TTC549 (cell line): ENCODE measurements around the gene ZKSCAN1.

Source experiments
- FAIRE-seq: peaks from 2 replicates; lab custom pipeline; 2012; peaks lifted over from hg19 to GRCh38; lab: Jason Lieb, UNC

The ZKSCAN1 gene

GRCh38 chr7:100038326-100038725 lies 22.9 kb downstream of the ZKSCAN1 start:
- no peak for FAIRE-seq

GRCh38 chr7:100040575-100040974 lies 25.2 kb downstream of the ZKSCAN1 start:
- no peak for FAIRE-seq

- FAIRE-seq = no peak
These were observed 29.3 kb downstream of the ZKSCAN1 start for GRCh38 chr7:100044718-100045117.

- FAIRE-seq = no peak
These were observed 33.3 kb downstream of the ZKSCAN1 start for GRCh38 chr7:100048680-100049079.

- FAIRE-seq = no peak
These were observed 34.3 kb downstream of the ZKSCAN1 start, which contains the start of gene ZSCAN21 for GRCh38 chr7:100049441-100050291. Gene ZSCAN21 (plus strand): TSS chr7:100049774. CDS start chr7:100057007, 7,233 bp downstream.

GRCh38 chr7:100051611-100052010 lies 36.2 kb downstream of the ZKSCAN1 start:
- FAIRE-seq = no peak

GRCh38 chr7:100053215-100053614 lies 37.8 kb downstream of the ZKSCAN1 start:
- no peak for FAIRE-seq

GRCh38 chr7:100057006-100057405 lies 41.6 kb downstream of the ZKSCAN1 start:
- FAIRE-seq = no peak

GRCh38 chr7:100059251-100059739 lies 43.9 kb downstream of the ZKSCAN1 start:
- no peak for FAIRE-seq

- FAIRE-seq = no peak
These were observed 46.3 kb downstream of the ZKSCAN1 start for GRCh38 chr7:100061518-100062193.

- no peak for FAIRE-seq
These were observed 48.0 kb downstream of the ZKSCAN1 start for GRCh38 chr7:100063376-100063775.

- no peak for FAIRE-seq
These were observed 48.8 kb downstream of the ZKSCAN1 start for GRCh38 chr7:100064162-100064561.

- FAIRE-seq = no peak
These were observed 50.2 kb downstream of the ZKSCAN1 start for GRCh38 chr7:100065452-100066186.

GRCh38 chr7:100066953-100067352 lies 51.6 kb downstream of the ZKSCAN1 start:
- no peak for FAIRE-seq

- FAIRE-seq = no peak
These were observed 54.6 kb downstream of the ZKSCAN1 start for GRCh38 chr7:100069991-100070390.

GRCh38 chr7:100071018-100071723 lies 55.8 kb downstream of the ZKSCAN1 start:
- no peak for FAIRE-seq

GRCh38 chr7:100072462-100072861 lies 57.1 kb downstream of the ZKSCAN1 start:
- no peak for FAIRE-seq

GRCh38 chr7:100074841-100075240 lies 59.4 kb downstream of the ZKSCAN1 start:
- no peak for FAIRE-seq

- no peak for FAIRE-seq
These were observed 60.0 kb downstream of the ZKSCAN1 start for GRCh38 chr7:100075418-100075817.

GRCh38 chr7:100077205-100077604 lies 61.8 kb downstream of the ZKSCAN1 start:
- no peak for FAIRE-seq

- no peak for FAIRE-seq
These were observed 63.7 kb downstream of the ZKSCAN1 start for GRCh38 chr7:100079024-100079560.
